Measurements from ENCODE around the gene ANKRD29.

Gene ANKRD29

DNA sequence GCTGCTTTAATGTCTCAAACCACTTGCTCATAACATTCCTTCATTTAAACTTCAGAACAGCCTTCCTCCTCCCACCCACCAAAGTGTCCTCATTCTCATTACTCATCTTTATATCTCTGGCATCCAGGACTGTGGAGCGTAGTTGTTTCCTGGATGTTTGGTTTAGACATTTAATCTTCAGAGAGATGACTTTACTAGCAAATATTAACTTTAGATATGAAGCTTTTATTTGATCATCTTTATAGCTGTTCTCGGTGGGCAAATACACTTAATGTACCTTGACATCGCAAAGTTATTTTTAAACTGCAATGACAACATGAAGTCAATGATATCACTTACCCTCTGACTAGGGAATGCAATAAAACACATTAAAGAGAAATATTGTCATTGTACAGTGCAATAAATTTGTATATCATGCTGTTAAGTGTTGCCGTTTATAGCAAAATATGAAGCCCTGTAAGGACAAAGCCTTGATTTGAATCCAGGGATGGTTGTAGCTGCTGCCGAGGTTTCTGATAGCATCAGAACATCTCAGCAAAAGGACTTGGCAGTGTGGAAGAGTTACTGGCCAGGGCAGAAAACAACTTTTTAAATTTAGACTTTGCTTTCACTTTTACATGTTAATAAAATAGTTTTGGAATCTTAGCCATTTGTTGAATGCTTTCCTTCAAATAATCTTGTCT is 21.9 kb upstream of the ANKRD29 start:
- DNase-seq (ENCODE audit: low spot score), result no peak

DNA sequence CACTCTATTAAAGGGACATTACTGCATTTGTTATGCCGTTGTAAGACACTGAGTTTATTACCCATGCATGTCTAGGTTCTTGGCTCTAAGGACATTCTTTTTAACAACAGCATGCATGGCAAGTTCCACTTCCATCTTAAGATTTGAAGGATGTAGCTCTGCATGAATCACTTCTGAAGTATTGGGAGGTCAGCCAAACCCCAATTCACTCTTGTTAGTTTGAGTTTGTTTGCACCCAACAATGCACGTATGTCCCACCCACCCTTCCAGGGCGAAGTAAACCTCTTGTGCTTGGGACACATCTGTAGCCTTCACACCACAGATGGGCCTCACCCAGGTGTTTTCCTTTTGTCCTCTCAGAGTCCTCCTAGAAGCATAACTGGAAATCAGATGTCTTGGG is 21.0 kb upstream of the ANKRD29 start:
- DNase-seq (ENCODE audit: low spot score), result no peak

DNA sequence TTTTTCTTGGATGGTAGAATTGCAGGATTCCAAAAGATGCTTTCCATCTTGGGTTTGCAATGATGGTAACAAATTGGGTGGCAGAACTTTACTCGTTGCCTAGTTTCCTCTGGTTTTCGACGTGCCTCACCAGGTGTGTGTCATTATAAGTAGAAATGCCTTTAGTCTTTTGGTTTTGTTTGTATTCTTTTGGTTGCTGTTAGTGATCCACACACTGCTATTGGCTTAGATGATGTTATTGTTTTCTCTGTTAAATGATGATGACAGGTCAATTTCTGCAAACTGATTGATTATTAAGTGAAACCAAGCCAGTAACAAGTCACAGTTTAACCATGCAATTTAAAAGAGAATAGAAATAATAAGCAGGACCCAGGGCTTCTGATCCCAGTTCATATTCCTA is 20.4 kb upstream of the ANKRD29 start:
- DNase-seq (ENCODE audit: low spot score), result no peak

DNA sequence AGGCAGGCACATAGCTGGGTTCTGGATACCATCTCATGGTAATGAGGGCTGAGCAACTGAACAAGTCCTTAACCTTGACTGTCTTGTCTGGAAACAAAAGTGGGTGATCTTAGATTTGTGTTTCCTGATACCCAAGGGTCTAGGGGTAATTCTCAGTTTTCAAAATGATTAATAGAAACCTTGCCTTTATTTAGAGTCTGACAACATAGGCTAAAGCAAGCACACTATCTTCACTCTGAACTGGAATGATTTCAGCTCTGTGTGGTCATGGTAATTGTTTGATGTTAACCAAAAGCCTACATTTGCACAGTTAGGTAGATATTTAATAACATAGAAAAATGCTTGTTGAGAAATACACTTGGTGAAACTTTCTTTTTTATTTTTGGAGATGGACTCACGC is 19.8 kb upstream of the ANKRD29 start:
- no peak for DNase-seq (ENCODE audit: low spot score)

DNA sequence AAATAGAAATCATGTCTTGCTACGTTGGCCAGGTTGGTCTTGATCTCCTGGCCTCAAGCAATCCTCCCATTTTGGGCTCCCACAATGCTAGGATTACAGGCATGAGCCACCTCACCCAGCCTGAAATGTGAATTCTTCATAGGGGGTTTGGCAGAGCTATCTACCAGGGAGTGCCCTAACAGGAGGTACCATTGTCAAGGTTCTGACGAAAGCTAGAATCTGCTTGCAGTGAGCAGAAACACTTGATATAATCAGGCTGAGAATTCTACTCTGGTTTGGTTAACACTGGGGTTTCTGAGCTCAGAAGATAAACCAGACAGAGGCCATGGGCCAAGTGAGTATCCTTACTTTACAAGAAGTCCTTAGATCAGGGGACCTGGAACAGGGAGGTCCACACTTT is 19.3 kb upstream of the ANKRD29 start:
- DNase-seq (ENCODE audit: low spot score), result no peak

DNA sequence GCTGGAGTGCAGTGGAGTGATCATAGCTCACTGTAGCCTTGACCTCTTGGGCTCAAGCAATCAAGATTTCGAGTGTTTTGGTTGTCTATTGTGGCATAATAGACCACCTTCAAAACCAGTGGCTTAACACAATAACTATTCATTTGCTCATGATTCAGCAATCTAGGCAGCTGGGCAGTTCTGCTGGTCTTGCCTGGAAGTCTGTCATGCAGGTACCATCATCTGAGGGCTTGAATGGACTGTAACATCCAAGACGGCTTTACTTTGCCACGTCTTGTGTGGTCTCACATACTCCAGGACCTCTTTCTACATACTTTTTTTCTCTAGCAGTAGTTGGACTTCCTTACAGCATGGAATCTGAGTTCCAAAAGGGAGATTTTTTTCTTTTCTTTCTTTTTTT is 13.2 kb upstream of the ANKRD29 start:
- no peak for DNase-seq (ENCODE audit: low spot score)

DNA sequence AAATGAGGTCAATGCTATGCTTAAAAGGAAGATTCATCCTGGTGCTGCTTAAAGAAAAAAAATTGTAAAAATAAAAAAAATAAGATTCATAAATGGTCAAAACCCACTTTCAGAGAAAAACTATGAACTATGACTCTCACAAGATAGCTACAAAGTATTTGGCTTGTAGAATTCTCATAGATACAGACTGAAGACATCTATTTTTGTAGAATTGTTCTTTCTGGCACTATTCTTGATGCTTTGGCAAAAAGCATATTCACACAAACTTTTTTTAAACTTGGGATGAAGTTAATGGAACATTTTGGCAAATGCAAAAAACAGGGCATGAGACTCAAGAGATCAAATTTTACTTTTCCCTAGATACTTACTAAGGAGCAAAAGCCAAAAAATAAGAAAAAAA is 12.5 kb upstream of the ANKRD29 start:
- no peak for DNase-seq (ENCODE audit: low spot score)

DNA sequence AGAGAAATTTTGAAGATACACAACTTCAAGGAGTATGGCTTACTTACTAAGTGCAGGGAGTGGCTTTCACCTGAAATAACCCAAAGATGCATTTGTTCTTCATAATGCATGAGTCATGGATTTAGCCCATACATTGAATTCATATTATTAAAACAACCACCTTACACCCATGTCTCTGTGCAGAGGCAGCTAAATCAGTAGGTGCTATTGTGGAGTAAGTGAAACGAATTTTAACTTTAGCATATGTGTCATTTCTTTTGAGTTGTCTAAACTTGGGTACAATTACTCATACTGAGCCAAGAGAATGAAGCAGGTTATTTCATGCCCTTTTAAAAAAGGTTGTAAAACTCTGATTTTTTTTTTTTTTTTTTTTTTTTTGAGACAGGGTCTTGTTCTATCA is 11.0 kb upstream of the ANKRD29 start:
- no peak for DNase-seq (ENCODE audit: low spot score)

DNA sequence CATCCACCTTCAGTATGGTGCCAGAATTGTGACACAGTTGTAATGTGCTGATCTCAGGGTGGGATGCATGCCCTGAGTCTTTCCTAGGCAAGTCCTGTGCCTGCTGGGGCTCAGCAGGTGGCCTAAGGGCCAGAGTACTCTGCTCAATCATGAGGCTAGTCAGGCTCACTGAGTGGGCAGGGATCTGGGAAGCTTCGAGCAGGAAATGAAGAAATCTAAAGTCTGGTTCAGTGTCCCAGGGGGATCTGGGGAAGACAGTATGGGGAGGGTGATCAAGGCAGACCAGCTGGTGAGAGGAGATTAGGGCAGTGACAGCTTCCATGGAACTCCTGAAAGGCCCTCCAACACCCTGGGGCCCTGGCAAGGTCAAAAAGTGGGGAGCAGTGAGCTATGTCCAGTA is 8.9 kb upstream of the ANKRD29 start:
- DNase-seq (ENCODE audit: low spot score), result no peak

DNA sequence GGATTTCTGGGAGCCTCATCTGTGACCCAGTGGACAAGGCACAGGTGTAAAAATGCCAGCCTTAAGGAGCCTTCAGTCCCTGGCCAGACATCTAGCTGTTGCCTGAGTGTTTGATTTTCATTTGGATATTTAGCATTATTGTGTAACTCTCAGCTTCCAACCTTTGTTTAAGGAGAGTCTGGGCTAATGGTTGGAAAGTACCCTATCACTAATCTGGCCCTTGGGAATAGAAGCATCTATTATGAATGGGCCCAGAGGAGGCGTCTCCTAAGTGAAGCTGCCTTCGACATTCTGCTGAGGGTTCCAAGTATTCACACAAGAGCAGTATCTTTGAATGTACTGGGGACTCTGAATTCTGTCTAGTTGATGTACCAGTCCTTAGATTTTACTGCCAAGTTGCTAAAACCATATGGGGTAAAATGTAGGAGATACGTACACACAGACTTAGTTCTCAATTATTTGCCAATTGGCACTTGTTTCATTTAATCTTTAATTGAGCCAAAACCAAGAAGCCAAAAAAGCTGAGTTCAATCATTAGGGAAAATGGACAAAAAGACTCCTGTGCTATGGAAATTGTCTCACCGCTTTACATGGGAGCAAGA is 7.2 kb upstream of the ANKRD29 start:
- DNase-seq (ENCODE audit: low spot score), result no peak

DNA sequence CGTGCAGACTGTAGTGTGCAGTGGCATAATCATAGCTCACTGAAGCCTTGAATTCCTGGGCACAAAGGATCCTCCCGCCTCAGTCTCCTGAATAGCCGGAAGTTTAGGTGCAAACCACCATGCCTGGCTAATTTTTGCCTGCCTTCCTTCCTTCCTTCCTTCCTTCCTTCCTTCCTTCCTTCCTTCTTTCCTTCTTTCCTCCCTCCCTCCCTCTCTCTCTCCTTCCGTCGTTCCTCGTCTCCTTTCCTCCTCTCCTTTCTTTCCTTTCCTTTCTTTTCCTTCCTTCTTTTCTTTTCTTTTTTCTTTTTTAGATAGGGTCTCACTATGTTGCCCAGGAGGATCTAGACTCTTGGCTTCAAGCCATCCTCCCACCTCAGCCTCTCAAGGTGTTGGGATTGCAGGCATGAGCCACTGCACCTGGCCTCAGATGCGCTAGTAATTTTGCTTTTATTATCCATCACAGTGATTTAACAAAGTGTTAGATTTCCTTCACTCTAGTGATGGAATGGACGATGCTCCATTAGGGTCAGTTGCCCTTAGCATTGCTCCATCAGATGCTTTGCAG is 6.6 kb upstream of the ANKRD29 start:
- DNase-seq (ENCODE audit: low spot score), result no peak

DNA sequence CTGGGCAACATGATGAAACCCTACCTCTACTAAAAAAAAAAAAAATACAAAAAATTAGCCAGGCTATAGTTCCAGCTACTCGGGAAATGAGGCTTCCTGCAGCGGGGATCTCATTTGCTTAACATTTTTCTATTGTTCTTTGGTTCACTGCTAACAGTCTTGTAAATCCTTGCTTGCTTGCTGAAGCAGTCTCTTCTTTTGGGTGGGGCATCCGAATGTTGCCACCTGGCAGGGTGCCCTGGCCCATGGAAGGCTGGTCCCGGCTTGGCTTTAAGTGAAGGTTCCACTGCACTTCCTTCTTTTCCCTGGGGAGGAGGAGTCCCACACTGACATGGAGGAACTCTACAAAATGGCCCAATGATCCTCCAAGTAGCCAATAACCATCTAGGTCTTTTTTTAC is 6.0 kb upstream of the ANKRD29 start:
- no peak for DNase-seq (ENCODE audit: low spot score)

DNA sequence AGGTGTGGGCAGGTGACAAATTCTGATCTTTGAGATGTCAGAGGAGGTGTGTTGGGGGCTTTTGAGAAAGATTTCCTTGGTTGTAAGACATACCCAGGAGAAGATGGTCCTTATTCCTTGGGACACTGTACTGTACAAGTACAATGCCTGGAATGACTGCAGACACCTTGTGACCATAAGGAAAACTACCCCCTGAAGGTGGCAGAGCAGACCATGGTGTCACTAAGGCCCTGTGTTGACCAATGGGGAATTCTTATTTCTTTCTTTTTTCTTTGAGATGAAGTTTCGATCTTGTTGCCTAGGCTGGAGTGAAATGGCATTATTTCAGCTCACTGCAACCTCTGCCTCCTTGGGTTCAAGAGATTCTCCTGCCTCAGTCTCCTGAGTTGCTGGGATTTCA is 4.4 kb upstream of the ANKRD29 start:
- DNase-seq (ENCODE audit: low spot score), result no peak

DNA sequence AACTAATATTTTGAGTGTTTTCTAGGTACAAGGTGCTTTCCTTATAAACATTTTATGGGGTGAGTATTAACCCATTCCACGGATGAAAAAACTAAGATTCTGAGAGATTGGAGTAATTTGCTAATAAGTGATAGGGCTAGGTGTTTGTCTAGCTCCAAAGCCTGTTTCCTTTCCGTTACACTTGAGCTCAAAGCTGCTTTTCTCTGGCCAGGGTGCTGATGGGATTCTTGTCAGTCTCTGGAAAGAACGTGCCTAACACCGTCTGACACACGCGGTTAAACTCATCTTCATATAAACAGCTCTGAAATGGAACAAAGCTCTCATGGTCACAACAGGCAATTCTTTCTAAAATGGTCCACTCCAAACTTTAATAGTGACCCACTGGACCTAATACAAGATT is 2.0 kb upstream of the ANKRD29 start:
- DNase-seq (ENCODE audit: low spot score), result no peak

DNA sequence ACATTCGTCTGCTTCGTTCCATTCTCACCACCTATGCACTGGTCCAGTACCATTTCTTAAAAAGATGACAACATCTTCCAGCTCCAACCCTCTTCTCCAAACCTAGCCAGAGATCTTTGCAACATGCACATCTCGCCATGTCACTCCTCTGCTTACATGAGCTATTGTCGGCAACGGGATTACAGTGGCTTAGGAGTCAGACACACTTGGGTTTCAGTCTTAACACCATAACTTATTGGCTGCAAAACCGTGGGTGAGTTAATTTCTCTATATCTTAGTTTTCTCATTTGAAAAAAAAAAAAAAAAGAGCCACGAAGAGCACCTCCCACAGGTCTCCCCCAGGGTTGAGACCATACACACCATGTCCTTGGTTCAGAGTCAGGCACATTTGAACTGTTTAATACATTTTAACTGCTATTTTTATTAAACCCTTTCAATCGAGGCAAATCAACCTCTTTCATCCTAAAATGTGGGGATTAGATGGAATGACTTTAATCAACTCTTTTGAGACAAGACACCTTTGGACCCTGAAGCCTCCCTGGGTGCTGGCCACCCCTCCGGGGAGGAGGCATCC is 889 bp downstream of the ANKRD29 start:
- no peak for DNase-seq (ENCODE audit: low spot score)

DNA sequence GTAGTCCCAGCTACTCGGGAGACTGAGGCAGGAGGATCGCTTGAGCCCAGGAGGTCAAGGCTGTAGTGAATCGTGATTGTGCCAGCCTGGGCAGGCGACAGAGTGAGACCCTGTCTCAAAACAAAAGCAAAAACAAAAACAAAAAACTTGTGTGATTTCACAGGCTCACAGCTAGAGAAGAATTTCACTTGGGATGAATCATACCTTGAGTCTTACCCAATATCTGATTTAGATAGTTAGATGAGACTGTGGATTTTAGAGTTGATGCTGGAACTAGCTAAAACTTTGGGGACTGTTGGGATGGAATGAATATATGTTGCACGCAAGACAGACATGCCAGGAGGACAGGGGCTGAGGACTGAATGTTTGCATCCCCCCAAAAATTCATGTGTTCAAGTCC is 4.4 kb downstream of the ANKRD29 start:
- DNase-seq (ENCODE audit: low spot score), result no peak

DNA sequence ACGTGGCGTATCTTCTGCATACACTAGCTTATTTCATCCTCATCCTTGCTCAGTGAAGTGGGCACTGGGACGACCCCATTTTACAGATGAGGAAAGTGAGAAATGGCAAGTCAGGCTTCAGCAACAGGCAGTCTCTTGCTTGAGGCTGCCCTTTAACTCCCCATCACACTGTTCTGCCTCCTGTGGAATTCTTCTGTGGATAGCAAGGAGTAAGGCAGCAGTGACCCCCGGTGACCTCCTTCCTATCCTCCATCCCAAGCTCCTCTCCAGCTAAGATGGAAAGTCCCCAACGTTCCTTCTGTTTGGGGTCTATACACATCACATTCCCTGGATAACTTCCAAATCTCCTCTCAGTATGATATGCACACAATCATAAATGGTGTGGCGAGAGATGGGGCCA is 10.5 kb downstream of the ANKRD29 start:
- DNase-seq (ENCODE audit: low spot score), result no peak

DNA sequence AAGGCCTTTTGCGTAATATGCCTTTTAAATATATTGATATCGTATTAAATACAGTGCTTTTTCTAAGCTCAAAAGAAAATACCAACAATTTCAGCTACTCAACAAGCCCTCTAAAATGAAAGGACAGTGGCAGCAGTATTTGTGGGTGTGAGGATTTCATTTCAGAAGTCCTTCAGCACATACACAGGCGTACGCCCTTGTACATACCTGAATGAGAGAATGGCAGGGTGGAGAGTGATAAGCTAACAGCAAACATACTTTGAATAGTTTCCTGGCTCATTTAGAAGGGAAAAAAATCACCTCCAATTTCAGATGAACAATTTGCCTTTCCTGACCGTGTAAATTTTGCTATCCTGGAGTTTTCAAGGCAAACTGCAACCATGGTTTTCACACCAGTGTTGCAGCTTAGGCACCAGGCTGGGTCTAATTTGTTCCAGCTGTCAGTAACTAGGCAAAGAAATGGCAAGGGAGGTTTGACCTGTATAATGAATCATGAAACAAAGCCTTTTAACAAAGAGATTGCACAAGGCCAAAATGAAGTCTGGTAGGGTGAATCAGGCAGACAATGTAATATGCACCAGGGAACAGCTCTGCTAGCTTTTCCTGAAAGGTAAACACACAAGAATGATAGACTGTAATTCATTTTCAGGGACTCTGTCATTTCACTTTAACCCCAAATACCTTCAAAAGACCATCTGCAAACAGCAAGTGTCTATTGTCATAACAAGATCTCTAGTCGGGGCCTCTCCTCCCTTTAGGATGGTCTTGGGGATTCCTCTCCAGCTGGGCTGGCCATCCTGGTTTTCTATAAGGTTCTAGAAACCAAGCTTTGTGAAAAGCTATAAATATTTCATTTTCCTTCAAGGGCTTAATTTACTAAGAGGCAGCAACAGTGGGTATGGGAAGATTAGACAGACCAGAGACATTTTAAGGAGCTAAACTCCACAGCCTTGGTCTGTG is 11.5 kb downstream of the ANKRD29 start:
- DNase-seq (ENCODE audit: low spot score), result no peak

DNA sequence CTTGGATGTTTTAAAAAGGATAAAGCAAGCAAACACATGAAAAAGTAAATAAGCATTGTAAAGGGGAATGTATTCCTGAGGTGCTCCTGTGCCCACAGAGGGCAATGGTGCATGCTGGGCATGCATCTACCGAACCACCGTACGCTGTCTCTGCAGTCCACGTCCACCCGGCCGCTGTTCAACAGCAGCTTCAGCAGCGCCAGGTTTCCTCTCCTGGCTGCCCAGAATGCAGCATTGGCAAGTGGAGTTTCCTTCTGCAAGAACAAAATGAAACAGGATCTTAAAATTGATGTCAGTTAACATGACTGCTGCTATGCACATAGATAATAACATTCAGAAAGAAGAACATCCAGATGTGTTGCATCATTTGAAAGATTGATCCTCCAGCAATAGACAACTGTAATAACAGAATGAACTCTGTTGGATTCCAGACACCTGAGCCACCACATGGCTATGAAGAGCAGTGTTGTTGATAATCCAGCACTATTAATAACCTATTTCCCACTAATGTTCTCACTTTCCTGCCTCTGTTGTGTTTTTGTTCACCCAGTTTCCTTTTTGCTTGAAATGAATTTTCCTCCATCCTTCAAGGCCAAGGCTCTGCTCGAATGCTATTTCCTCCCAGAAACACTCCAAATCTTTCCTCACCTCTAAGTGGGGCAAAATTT is 13.6 kb downstream of the ANKRD29 start:
- no peak for DNase-seq (ENCODE audit: low spot score)

DNA sequence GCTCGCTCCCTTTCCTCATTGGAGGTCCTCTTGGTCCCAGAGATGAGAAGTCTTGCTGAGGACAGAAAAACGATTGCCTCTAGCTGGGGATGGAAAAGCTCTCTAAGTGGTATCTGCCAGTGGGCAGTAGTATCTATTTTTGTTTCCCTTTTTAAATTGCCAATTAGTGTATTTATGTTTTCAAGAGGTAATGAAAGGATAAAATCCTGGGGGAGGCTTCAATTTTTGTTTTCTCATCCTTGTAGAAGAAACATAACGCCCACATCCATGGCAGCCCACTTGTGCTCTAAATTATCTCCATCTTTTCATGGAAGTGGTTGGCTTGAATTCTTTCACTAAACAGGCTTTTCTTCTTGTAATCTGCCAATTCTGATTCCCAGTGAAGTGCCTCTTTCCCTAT is 14.3 kb downstream of the ANKRD29 start:
- DNase-seq (ENCODE audit: low spot score), result no peak

DNA sequence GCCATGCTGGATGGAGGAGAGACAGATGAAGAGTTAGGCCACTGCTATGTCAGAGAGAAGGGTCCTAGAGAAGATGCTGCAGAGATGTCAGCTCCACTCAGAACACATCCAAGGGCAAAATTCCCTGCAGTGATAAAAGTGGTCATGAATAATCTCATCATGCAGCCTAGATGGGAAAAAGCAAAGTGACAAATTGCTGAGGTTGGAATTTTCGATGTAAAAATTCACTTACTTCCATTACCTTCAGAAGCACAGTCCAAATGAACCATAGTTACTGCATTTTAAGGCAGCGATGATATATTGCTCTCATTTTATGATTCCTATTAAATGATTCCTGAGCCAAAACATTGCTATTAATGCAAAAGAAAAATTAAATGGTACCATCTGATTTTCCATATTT is 16.4 kb downstream of the ANKRD29 start:
- DNase-seq (ENCODE audit: low spot score), result no peak
